Measurements from ENCODE around the gene DCAF17.

GRCh38 chr2:171401947-171402346, 32.1 kb upstream of the DCAF17 start:
- TF ChIP-seq CTCF (conservative IDR thresholded peaks at IDR 0.05) (no peak), ZFX (IDR thresholded peaks at IDR 0.05) (no peak)
